Measurements from ENCODE around the gene CDK5RAP1.

DNA sequence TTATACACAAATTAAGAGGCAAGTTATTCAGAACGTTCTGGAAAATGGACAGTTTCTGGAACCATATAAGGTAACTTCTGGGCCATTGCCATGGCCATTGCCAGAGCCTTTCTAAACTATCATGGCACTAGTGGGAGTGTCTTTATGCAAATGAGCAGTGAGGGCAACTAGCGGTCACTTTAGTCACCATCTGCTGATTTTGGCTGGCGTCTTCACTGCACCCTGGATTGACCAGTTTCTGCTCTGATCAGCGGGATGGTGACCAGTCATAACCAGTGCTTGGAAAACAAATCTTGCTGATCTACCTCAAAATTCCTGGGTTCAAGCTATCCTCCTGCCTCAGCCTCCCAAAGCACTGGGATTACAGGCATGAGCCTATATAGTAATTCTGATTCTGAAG lies 49.5 kb upstream of the CDK5RAP1 start:
- TF ChIP-seq, protein P1, sequence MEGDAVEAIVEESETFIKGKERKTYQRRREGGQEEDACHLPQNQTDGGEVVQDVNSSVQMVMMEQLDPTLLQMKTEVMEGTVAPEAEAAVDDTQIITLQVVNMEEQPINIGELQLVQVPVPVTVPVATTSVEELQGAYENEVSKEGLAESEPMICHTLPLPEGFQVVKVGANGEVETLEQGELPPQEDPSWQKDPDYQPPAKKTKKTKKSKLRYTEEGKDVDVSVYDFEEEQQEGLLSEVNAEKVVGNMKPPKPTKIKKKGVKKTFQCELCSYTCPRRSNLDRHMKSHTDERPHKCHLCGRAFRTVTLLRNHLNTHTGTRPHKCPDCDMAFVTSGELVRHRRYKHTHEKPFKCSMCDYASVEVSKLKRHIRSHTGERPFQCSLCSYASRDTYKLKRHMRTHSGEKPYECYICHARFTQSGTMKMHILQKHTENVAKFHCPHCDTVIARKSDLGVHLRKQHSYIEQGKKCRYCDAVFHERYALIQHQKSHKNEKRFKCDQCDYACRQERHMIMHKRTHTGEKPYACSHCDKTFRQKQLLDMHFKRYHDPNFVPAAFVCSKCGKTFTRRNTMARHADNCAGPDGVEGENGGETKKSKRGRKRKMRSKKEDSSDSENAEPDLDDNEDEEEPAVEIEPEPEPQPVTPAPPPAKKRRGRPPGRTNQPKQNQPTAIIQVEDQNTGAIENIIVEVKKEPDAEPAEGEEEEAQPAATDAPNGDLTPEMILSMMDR (IDR thresholded peaks at IDR 0.05): no peak
- TF ChIP-seq POLR2A (IDR thresholded peaks at IDR 0.05): no peak
